Stimulated activated CD8-positive, alpha-beta memory T cell treated with anti-CD3 and anti-CD28 coated beads, Interleukin-7, amount 100 ng/mL, for 1 hour (primary cell): Measurements from ENCODE around the gene RGL3.
A peak's percentile ranks its signal among the peaks of the same experiment; 100 is the strongest.
"Not testable (repeated sequence)": the region's sequence is repeated elsewhere in the genome, so short reads cannot be mapped to it uniquely, and the experiment has no call there.

Experiments used
- DNase-seq, 2 donors: peaks; one replicate each; pipeline ENCODE4 v3.0.0-alpha.2; 2020; ENCODE audit warnings: low read depth in 2 of 2

RGL3 gene

GRCh38 chr19:11361771-11362731 lies 57.1 kb downstream of the RGL3 start:
- DNase-seq, result no peak

- no peak for DNase-seq
Measured at GRCh38 chr19:11361037-11361770, 57.9 kb downstream of the RGL3 start.

DNA sequence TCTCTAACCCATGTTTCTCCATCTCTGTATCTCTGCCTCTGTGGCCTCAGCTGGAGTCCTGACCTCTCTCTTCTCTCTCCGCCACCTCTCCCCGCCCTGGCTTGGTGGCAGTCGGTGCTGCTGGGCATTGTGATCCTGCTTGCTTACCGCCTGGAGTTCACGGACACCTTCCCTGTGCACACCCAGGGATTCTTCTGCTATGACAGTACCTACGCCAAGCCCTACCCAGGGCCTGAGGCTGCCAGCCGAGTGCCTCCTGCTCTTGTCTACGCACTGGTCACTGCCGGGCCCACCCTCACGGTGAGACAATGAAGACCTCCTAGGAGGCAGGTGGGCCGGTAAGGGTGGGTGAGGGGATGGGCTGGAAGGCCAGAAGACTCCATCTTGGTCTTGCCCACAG lies 59.7 kb downstream of the RGL3 start:
- no peak for DNase-seq

DNA sequence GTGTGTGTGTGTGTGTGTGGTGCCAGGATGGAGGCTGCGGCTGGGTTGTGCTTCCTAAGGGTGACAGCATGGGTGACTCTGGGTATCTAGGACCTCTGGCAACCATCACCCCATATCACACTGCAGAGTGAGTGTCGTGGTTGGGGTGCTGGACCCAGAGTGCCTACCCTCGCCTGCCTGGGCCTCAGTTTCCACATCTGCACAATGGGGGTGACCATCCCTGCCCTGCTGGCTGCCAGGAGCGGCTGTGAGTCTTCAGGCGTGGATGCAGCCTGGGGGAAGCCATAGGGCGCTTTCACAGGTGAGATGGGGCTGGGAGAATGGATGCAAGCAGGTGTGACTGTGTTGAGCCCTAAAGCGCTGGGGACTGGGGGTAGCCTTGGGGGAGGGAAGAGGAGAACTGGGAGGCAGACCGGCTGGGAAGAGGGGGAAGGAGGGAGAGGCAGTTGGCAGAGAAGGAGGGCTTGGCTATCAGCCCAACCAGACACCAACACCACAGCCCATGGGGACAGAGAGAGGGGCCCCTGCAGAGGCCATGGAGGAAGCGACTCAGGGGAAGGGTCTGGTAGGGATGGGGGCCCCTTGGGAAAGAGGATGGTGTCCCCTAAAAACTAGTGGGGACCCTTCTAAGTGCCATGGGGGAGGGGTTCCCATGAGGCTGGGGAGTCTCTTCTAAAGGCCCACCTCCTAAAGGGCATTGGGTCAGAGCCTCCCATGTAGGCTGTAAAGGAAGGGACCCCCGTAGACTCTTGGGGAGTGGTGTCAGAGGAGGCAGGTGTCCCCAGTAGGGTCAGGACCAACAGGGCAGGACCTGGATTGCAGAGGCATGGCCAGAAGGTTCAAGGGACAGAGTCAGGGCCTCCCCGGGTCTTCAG lies 62.2 kb downstream of the RGL3 start:
- DNase-seq, result no peak

GRCh38 chr19:11356074-11356397 lies 63.1 kb downstream of the RGL3 start:
- no peak for DNase-seq

DNA sequence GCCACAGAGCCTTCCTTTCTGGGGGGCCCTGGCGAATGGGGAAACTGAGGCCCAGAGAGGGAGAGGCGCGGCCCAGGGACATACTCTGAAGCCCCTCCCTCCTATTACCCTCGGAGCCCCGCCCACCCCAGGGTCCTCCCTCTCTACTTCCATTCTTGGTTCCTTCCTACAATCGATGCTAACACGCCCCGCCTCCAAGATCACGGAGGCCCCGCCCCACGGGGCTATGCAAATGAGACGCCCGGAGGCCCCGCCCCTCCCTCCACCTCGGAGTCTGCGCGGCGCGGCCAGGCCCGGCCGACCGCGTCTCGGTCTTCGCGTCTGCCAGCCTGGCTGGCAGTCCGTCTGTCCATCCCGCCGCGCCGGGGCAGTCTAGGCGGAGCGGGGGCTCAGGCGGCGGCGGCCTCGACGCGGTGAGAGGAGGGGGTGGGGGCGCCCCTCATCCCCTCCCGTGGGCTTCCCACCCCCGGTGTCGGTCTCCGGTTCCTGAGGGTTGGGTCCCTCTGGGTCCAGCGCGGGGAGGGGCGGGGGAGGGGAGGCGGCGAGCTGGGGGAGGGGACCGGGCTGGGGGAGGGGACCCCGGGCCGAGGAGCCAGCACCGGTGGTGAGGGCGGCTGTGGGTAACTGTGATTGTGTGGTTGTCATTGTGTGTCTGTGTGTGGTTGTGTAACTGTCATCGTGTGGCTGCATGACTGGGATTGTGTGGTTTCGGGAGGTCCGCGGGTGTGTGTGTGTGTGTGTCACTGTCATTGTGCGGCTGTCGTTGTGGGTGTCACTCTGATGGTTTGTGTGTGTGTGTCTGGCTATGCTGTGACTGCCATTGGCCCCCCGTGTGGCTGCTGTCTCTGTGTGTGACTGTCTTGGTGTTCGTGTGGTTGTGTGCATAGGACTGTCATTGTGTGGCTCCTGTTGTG lies 63.7 kb downstream of the RGL3 start, which contains the start of gene PLPPR2:
Gene PLPPR2, plus strand, starts transcription at position 273 of the 914 bp plus-strand sequence. CDS start 2,242 bp downstream, outside the sequence.
- DNase-seq, result peak; percentile 56 to 59

- DNase-seq, result not testable (repeated sequence)
Measured at GRCh38 chr19:11354102-11354501, 65.0 kb downstream of the RGL3 start.

DNA sequence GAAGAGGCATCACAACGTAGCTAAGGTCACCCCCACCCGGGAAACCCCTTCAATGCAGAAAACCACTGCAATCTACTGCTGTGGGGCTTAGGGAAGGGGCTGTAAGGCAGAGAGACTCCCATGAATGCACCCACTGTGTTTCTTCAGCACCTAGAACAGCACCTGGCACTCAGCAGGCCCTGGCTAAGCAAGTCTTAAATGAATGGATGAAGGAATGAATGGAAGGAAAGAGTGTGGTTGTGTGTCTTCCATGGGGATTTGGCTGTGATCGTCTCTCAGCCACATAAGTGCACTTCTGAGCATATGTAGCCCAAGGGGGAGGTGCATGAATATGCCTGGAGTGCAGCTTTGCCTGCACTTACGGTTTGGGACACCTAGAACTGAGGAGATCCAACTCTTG lies 69.9 kb downstream of the RGL3 start:
- DNase-seq, result no peak

GRCh38 chr19:11347546-11348039 lies 71.5 kb downstream of the RGL3 start:
- DNase-seq, result no peak

GRCh38 chr19:11346104-11346940 lies 72.8 kb downstream of the RGL3 start, which contains the start of the genes CCDC159 and TMEM205:
Gene CCDC159, plus strand, starts transcription at chr19:11346519. Its CDS starts 88 bp downstream, at chr19:11346607.
Gene TMEM205, minus strand, starts transcription at chr19:11346268. Its CDS starts 649 bp downstream, at chr19:11345619.
- peak; percentile 95 to 97 for DNase-seq

- no peak for DNase-seq
Measured at GRCh38 chr19:11345122-11345803, 73.9 kb downstream of the RGL3 start.
